Uterus (tissue), 4 donors: ENCODE results near the gene SLC35F3. TPM values are rescaled to one million over a fixed set of nuclear protein-coding genes. Genes with fewer than 3 reads are reported as not detected.

ENCODE experiments used
- DNase-seq, 2 donors: peaks; one replicate each; pipeline ENCODE4 v3.0.0-alpha.2; 2019 to 2020
- H3K27ac ChIP-seq, 2 donors: fragments of 200-600 bp; sonication (generic); 1 replicate in 1 of 2; 2 replicates in 1 of 2; pipeline ENCODE4 v1.5.1; 2016 to 2018
- H3K27me3 ChIP-seq, 2 donors: fragments of 200-600 bp; sonication (generic); one replicate each; pipeline ENCODE4 v1.5.1; 2018 to 2019; ENCODE audit warnings: control low read depth in 1 of 2
- H3K36me3 ChIP-seq, 2 donors: fragments of 200-600 bp; sonication (generic); one replicate each; pipeline ENCODE4 v1.5.1; 2019; ENCODE audit warnings: control low read depth in 1 of 2
- H3K4me1 ChIP-seq, 2 donors: fragments of 200-600 bp; sonication (generic); one replicate each; pipeline ENCODE4 v1.5.1; 2018 to 2019; ENCODE audit warnings: control low read depth in 1 of 2
- H3K4me3 ChIP-seq, 2 donors: fragments of 200-600 bp; sonication (generic); 1 replicate in 1 of 2; 2 replicates in 1 of 2; pipeline ENCODE4 v1.5.1; 2018 to 2019; ENCODE audit warnings: mild to moderate bottlenecking in 1 of 2
- H3K9me3 ChIP-seq, 2 donors: fragments of 200-600 bp; sonication (generic); one replicate each; pipeline ENCODE4 v1.5.1; 2019; ENCODE audit warnings: control low read depth in 1 of 2
- POLR2A ChIP-seq, 2 donors: fragments of 450-650 bp; IDR thresholded peaks; one replicate each; pipeline ENCODE4 v1.6.1; 2016; ENCODE audit warnings: antibody characterized with exemption in 2 of 2, mild to moderate bottlenecking in 1 of 2, moderate library complexity in 1 of 2
- intact Hi-C: fragments of 100-400 bp; cut with DNase I; formaldehyde crosslinking; loops from one replicate; pipeline ENCODE4 v1.15.1; 2023; ENCODE audit warnings: low total_unique reads
- total RNA-seq, 4 donors: library from RNA; depleted of rRNA in 3 of 4; stranded (reverse); fragments of >200 nt in 3 of 4; gene quantifications; one replicate each; pipeline versions ENCODE4 v1.1.0 to v1.2.4, GENCODE V29; 2014 to 2023
- TF ChIP-seq, protein P1 (sequence below), 4 experiments: fragments of 200-600 bp in 2 of 4; fragments of 450-650 bp in 2 of 4; sonication (generic) in 2 of 4; IDR thresholded peaks; one replicate each; pipeline ENCODE4 v1.5.1; 2016 to 2019; ENCODE audit warnings: antibody characterized with exemption in 4 of 4, mild to moderate bottlenecking in 2 of 4, moderate library complexity in 1 of 4
- donor health status: DM: yes; HTN: yes; CAD: no.

Gene SLC35F3
- total RNA-seq, 4 donors from 2014 or later: 0.24 to 0.62 (median 0.26) TPM; not detected in 1

DNA sequence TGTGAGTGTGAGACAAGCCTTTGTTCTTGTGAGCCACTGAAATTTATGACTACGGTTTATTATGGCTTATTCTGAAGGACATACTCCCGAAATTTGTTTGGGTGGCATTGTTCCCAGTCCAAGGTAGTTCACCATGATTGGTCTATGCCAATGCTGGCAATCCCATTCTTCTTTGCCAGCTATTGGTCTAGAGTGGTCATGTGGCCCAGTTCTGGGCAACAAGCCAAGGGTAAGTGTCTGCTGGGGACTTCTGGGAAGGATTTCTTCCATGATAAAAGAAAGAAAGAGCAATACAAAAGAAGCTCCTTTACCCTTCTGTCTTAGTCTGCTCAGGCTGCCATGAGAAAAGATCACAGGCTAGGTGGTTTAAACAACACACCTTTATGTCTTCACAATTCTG lies 201.6 kb downstream of the SLC35F3 start:
- H3K9me3 ChIP-seq: no peaks in the 10 kb centered on the region
- intact Hi-C loops: no loop called here
- no peak overlapping the region for H3K4me3 ChIP-seq
- no peak for DNase-seq
- H3K4me1 ChIP-seq: no peaks in the 10 kb centered on the region
- TF ChIP-seq, protein P1, sequence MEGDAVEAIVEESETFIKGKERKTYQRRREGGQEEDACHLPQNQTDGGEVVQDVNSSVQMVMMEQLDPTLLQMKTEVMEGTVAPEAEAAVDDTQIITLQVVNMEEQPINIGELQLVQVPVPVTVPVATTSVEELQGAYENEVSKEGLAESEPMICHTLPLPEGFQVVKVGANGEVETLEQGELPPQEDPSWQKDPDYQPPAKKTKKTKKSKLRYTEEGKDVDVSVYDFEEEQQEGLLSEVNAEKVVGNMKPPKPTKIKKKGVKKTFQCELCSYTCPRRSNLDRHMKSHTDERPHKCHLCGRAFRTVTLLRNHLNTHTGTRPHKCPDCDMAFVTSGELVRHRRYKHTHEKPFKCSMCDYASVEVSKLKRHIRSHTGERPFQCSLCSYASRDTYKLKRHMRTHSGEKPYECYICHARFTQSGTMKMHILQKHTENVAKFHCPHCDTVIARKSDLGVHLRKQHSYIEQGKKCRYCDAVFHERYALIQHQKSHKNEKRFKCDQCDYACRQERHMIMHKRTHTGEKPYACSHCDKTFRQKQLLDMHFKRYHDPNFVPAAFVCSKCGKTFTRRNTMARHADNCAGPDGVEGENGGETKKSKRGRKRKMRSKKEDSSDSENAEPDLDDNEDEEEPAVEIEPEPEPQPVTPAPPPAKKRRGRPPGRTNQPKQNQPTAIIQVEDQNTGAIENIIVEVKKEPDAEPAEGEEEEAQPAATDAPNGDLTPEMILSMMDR (IDR thresholded peaks at IDR 0.05): no peak
- TF ChIP-seq POLR2A (IDR thresholded peaks at IDR 0.05): no peak
- H3K27me3 ChIP-seq: no peaks in the 10 kb centered on the region
- H3K27ac ChIP-seq: no peak overlapping the region
- no peaks in the 10 kb centered on the region for H3K36me3 ChIP-seq

DNA sequence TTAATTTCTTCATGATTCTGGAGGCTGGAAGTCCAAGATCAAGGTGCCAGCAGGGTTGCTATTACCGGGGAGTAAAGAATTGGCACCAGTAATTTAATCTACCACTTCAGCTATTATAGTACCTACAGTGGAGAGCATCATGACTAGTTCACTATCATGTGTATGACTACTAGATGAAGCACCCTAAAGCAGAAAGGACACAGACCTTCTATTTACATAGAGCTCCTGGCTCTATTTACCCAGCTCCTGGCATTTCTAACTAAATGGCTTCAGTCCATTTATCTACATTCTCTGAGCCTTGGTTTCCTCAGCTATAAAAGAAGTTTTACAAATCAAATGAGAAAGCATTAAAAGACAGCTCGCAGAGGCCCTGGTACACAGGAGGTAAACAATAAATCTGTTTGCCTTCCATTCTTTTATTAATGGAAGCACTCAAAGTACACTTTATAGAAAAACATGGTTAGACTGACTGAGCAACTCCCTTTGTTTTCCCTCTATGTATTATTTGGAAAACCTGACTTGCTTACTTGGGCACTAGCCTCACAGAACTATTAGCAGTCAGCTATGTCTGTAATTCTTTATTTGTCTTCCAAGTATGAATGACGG lies 203.0 kb downstream of the SLC35F3 start:
- H3K9me3 ChIP-seq: no peaks in the 10 kb centered on the region
- TF ChIP-seq, protein P1 (IDR thresholded peaks at IDR 0.05): no peak
- TF ChIP-seq POLR2A (IDR thresholded peaks at IDR 0.05): no peak
- no peak overlapping the region for H3K27ac ChIP-seq
- H3K36me3 ChIP-seq: no peaks in the 10 kb centered on the region
- intact Hi-C loops: no loop called here
- DNase-seq: no peak
- no peak overlapping the region for H3K4me3 ChIP-seq
- no peaks in the 10 kb centered on the region for H3K27me3 ChIP-seq
- H3K4me1 ChIP-seq: no peaks in the 10 kb centered on the region

DNA sequence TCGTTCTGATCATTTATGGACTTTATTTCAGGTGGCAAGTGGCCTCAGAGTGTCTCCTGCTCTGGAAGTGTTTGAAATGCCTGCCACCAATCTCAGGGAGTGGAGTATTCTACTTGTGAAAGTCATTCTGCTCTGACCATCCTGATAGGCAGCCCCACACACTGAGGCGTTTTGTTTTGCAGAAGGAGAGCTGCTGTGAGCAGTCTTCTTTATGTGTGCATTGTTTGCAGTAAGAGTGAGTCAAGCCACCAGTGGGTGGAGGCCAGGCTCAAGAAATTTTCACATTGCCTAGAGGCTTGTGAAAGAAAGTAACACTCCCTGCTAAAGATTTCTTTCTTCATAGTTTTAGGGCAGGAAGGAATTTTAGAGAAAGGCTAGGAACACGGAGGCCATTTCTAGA lies 204.4 kb downstream of the SLC35F3 start:
- no peak for DNase-seq
- Histone ChIP-seq H3K4me3 (no peak overlapping the region), H3K27ac (no peak overlapping the region), H3K27me3 (peaks cover 0 to 4% of the 10 kb centered on the region in 2 donors), H3K36me3 (no peaks in the 10 kb centered on the region), H3K9me3 (no peaks in the 10 kb centered on the region), H3K4me1 (no peaks in the 10 kb centered on the region)
- TF ChIP-seq, protein P1 (IDR thresholded peaks at IDR 0.05): no peak
- no peak for TF ChIP-seq POLR2A (IDR thresholded peaks at IDR 0.05)
- intact Hi-C loops: no loop called here

DNA sequence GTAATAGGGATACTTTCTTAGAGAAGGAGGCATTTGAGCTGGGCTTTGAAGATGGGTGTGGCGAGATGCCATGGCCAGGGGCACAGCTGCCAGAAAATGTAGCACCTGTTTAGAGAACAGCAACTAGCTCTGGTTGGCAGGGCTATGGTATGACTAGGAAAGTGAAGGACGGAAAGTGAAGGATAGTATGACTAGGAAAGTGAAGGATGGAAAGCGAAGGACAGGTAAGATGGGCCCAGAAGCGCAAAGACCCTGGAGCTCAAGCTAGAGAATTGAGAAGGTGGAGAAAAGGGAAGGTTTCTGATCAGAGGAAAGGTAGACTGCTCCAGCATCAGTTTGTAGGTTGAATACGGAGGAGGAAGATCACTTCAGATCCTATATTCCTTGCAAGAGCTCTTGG lies 205.4 kb downstream of the SLC35F3 start:
- Histone ChIP-seq H3K27ac (no peak overlapping the region), H3K27me3 (peaks cover 0 to 6% of the 10 kb centered on the region in 2 donors), H3K9me3 (no peaks in the 10 kb centered on the region), H3K4me1 (no peaks in the 10 kb centered on the region), H3K4me3 (no peak overlapping the region), H3K36me3 (no peaks in the 10 kb centered on the region)
- DNase-seq: no peak
- intact Hi-C loops: no loop called here
- no peak for TF ChIP-seq POLR2A (IDR thresholded peaks at IDR 0.05)
- TF ChIP-seq, protein P1 (IDR thresholded peaks at IDR 0.05): no peak

DNA sequence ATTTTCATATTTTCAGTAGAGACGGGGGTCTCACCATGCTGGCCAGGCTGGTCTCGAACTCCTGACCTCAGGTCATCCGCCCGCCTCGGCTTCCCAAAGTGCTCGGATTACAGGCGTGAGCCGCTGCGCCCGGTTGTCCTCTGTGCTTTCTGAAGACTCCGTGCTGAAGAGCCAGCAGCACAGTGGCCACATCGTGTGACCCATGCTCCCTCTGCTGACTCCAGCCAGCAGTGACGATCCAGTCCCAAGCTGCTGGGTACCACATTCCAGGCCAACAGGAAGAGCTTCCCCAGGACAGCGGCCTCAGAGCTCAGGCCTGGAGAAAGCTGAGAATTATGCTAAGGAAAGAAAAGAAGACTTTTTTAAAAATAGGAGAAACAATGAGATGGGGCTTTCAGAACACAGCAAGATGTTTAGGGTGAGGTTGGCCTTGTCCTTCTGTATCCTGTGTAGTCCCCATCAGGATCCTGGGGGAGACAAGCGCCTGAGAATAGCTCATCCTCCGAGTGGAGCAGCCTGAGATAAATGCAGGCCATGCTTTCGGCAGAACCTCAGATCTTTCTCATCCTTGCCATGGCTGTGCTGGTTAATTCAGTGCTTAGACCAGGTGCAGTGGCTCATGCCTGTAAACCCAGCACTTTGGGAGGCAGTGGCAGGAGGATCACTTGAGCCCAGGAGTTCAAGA lies 207.1 kb downstream of the SLC35F3 start:
- DNase-seq: no peak
- TF ChIP-seq, protein P1 (IDR thresholded peaks at IDR 0.05): no peak
- no peak for TF ChIP-seq POLR2A (IDR thresholded peaks at IDR 0.05)
- intact Hi-C loops: no loop called here
- H3K4me1 ChIP-seq: no peaks in the 10 kb centered on the region
- peaks cover 0 to 6% of the 10 kb centered on the region in 2 donors for H3K27me3 ChIP-seq
- no peak overlapping the region for H3K27ac ChIP-seq
- no peaks in the 10 kb centered on the region for H3K9me3 ChIP-seq
- no peaks in the 10 kb centered on the region for H3K36me3 ChIP-seq
- H3K4me3 ChIP-seq: no peak overlapping the region
